ENCODE data around the gene DENND1A. TPM values are rescaled to one million over a fixed set of nuclear protein-coding genes. Genes with fewer than 3 reads are reported as not detected.

Gene DENND1A
- total RNA-seq, 1 experiment from 2014 or later, result 13.0 TPM

- H3K27me3 Mint-ChIP-seq (ENCODE audit: unreplicated experiment), result no peaks in the 10 kb centered on the region
- H3K4me1 Mint-ChIP-seq (ENCODE audit: low read depth, unreplicated experiment), result peaks cover 10% of the 10 kb centered on the region
- no peak overlapping the region for H3K27ac Mint-ChIP-seq (ENCODE audit: unreplicated experiment)
- H3K4me3 Mint-ChIP-seq (ENCODE audit: low read depth, unreplicated experiment), result no peak overlapping the region
- no peaks in the 10 kb centered on the region for H3K36me3 Mint-ChIP-seq (ENCODE audit: insufficient read depth, unreplicated experiment)
- no peak for TF ChIP-seq CTCF (IDR thresholded peaks at IDR 0.05; ENCODE audit: unreplicated experiment)
- CTCF ChIA-PET, result no interaction called here
- DNase-seq, result no peak
- H3K9me3 Mint-ChIP-seq (ENCODE audit: low read depth, unreplicated experiment), result no peaks in the 10 kb centered on the region
- BruUV-seq (replicated peaks), result no TSS peak
- intact Hi-C loops (cut with micrococcal nuclease; ENCODE audit: unreplicated experiment), result no loop called here
Measured at GRCh38 chr9:123481209-123481865, 448.6 kb downstream of the DENND1A start.

- Mint-ChIP-seq H3K4me3 (ENCODE audit: low read depth, unreplicated experiment) (no peak overlapping the region), H3K36me3 (ENCODE audit: insufficient read depth, unreplicated experiment) (no peaks in the 10 kb centered on the region), H3K27ac (ENCODE audit: unreplicated experiment) (no peak overlapping the region), H3K4me1 (ENCODE audit: low read depth, unreplicated experiment) (peaks cover 10% of the 10 kb centered on the region), H3K27me3 (ENCODE audit: unreplicated experiment) (no peaks in the 10 kb centered on the region), H3K9me3 (ENCODE audit: low read depth, unreplicated experiment) (no peaks in the 10 kb centered on the region)
- TF ChIP-seq CTCF (IDR thresholded peaks at IDR 0.05; ENCODE audit: unreplicated experiment), result no peak
- intact Hi-C loops (cut with micrococcal nuclease; ENCODE audit: unreplicated experiment), result no loop called here
- no peak for DNase-seq
- BruUV-seq (replicated peaks), result no TSS peak
- CTCF ChIA-PET, result interaction anchor here (0.6 kb wide), 1 partner anchor 1909 kb away, joined by 3 read pairs; no protein-coding TSS in a partner anchor
Measured at GRCh38 chr9:123480791-123481190, 449.1 kb downstream of the DENND1A start.

- Mint-ChIP-seq H3K4me1 (ENCODE audit: low read depth, unreplicated experiment) (peaks cover 10% of the 10 kb centered on the region), H3K36me3 (ENCODE audit: insufficient read depth, unreplicated experiment) (no peaks in the 10 kb centered on the region), H3K27ac (ENCODE audit: unreplicated experiment) (no peak overlapping the region), H3K27me3 (ENCODE audit: unreplicated experiment) (no peaks in the 10 kb centered on the region), H3K9me3 (ENCODE audit: low read depth, unreplicated experiment) (no peaks in the 10 kb centered on the region), H3K4me3 (ENCODE audit: low read depth, unreplicated experiment) (no peak overlapping the region)
- intact Hi-C loops (cut with micrococcal nuclease; ENCODE audit: unreplicated experiment), result no loop called here
- BruUV-seq (replicated peaks), result no TSS peak
- TF ChIP-seq CTCF (IDR thresholded peaks at IDR 0.05; ENCODE audit: unreplicated experiment), result no peak
- no peak for DNase-seq
- CTCF ChIA-PET, result no interaction called here
Measured at GRCh38 chr9:123480096-123480495, 449.8 kb downstream of the DENND1A start.

GRCh38 chr9:123478967-123479602 is 450.8 kb downstream of the DENND1A start:
- Mint-ChIP-seq H3K9me3 (ENCODE audit: low read depth, unreplicated experiment) (no peaks in the 10 kb centered on the region), H3K27ac (ENCODE audit: unreplicated experiment) (no peak overlapping the region), H3K27me3 (ENCODE audit: unreplicated experiment) (no peaks in the 10 kb centered on the region), H3K36me3 (ENCODE audit: insufficient read depth, unreplicated experiment) (no peaks in the 10 kb centered on the region), H3K4me3 (ENCODE audit: low read depth, unreplicated experiment) (no peak overlapping the region), H3K4me1 (ENCODE audit: low read depth, unreplicated experiment) (peaks cover under 1% of the 10 kb centered on the region)
- DNase-seq, result no peak
- BruUV-seq (replicated peaks), result no TSS peak
- intact Hi-C loops (cut with micrococcal nuclease; ENCODE audit: unreplicated experiment), result no loop called here
- CTCF ChIA-PET, result no interaction called here
- no peak for TF ChIP-seq CTCF (IDR thresholded peaks at IDR 0.05; ENCODE audit: unreplicated experiment)

Data from Calu3 (cell line).